Astrocyte of the spinal cord (primary cell): Measurements from ENCODE around the gene QRICH1.

ENCODE experiments used
- DNase-seq: peaks from one replicate; pipeline ENCODE4 v3.0.0; 2011; ENCODE audit warnings: low read depth, low spot score
- H3K4me3 ChIP-seq: 2 replicates; pipeline ENCODE4 v1.5.1; 2011; ENCODE audit warnings: low read depth, mild to moderate bottlenecking, low read length, moderate library complexity
- in situ Hi-C: cut with HindIII; loops from 2 replicates; pipeline ENCODE4 v1.10.0; 2017; ENCODE audit warnings: low sequenced_read_pairs
- TF ChIP-seq, protein P1 (sequence below): IDR thresholded peaks from 2 replicates; pipeline ENCODE4 v1.5.1; 2012; ENCODE audit warnings: low read depth, mild to moderate bottlenecking, low read length, inconsistent platforms

QRICH1 gene

DNA sequence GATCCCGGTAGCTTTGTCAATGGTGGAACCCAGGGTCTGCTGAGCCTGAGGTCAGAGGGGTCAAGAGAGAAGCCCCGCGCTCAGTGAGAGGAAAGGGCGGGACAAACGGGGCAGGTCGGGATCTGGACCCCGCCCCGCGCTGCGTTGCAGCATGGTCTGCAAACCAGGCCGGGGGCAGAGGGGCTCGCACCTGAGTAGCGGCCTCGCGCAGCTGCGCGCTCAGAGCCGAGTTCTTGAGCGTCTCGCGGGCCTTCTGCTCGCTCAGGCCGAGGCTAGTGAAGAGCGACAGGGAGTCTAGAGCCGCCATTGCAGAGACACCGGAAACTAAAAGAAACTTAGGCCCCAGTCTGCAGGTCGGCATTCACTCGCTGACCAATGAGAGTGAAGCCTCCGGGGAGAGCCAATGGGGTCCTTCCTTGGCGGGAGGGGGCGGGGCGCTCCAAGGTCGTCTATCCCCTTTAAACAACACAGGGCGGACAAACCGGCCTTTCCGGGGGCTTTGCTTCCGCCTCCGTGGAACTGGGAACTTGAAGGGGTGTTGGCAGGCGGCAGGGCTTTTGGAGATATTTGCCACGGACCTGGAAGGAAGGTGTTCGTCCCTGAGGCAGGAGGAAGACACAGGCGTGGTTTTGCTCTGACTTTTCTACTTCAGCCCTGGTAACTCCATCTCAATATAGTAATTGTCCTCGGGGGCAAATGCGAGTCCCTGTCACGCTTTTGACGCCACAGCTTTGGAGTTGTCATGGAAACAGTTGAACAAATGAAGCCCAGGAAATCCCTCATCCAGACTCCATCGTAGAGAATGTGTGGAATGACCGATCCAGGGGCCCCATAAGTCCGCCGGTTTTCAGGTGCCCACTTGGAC lies 10.8 kb upstream of the QRICH1 start, which contains the start of gene QARS1:
Gene QARS1, minus strand, starts transcription at position 331 of the 865 bp plus-strand sequence. Its CDS starts 24 bp downstream, at position 307.
- in situ Hi-C loops: no loop called here
- peak within 1 kb of the TSS; percentile 92 for H3K4me3 ChIP-seq
- DNase-seq: peak; percentile 93
- TF ChIP-seq, protein P1, sequence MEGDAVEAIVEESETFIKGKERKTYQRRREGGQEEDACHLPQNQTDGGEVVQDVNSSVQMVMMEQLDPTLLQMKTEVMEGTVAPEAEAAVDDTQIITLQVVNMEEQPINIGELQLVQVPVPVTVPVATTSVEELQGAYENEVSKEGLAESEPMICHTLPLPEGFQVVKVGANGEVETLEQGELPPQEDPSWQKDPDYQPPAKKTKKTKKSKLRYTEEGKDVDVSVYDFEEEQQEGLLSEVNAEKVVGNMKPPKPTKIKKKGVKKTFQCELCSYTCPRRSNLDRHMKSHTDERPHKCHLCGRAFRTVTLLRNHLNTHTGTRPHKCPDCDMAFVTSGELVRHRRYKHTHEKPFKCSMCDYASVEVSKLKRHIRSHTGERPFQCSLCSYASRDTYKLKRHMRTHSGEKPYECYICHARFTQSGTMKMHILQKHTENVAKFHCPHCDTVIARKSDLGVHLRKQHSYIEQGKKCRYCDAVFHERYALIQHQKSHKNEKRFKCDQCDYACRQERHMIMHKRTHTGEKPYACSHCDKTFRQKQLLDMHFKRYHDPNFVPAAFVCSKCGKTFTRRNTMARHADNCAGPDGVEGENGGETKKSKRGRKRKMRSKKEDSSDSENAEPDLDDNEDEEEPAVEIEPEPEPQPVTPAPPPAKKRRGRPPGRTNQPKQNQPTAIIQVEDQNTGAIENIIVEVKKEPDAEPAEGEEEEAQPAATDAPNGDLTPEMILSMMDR: no peak

DNA sequence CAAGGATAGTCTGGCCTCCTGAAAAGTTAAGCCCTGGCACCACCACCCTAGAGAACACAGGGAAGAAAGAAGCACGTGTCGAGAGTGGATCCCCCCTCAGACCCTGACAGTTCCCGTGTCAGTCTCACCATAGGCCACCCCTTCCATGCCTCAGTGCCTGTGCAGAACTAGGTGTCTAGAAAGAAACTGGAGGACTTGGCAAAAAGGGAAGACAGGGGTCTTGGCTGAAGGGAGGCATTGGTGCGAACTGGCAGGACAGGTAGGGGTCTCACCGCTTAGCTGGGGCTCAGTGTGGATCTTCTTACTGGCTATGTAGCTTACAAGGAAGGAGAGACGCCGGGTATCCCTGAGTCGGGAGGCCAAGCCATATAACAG lies 10.2 kb upstream of the QRICH1 start:
- TF ChIP-seq, protein P1: no peak
- peak overlapping the region; percentile 92 for H3K4me3 ChIP-seq
- in situ Hi-C loops: no loop called here

DNA sequence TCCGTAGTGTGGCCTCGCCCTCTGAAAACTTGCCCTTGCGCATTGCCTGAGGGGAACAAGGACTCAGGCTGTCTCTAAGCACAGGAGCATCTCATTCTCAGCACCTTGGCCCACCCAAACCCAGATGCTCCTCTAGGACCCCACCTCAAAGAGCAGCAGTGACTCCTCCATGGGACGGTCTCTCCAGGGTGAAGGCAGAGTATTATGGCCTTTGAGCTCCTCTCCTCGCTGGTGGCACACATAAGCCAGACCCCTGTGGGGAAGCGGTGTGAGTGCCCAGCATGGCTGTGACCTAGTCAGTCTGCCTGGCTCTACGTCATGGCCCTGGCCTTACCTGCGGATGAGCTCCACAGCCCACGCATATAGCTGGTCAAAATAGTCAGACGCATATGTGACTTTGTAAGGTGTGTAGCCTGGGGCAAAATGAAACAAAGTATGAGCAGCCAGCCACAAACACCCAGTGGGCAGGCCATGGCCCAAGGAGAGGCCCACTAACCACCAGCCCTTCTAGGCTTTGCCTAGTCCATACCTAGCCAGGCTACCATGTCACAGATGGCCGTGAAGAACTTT lies 6.3 kb upstream of the QRICH1 start:
- no peak for DNase-seq
- H3K4me3 ChIP-seq: no peak overlapping the region
- in situ Hi-C loops: no loop called here
- TF ChIP-seq, protein P1: no peak

More for the DNA sequence above, 10.2 kb upstream of the QRICH1 start:
- no peak for DNase-seq

DNA sequence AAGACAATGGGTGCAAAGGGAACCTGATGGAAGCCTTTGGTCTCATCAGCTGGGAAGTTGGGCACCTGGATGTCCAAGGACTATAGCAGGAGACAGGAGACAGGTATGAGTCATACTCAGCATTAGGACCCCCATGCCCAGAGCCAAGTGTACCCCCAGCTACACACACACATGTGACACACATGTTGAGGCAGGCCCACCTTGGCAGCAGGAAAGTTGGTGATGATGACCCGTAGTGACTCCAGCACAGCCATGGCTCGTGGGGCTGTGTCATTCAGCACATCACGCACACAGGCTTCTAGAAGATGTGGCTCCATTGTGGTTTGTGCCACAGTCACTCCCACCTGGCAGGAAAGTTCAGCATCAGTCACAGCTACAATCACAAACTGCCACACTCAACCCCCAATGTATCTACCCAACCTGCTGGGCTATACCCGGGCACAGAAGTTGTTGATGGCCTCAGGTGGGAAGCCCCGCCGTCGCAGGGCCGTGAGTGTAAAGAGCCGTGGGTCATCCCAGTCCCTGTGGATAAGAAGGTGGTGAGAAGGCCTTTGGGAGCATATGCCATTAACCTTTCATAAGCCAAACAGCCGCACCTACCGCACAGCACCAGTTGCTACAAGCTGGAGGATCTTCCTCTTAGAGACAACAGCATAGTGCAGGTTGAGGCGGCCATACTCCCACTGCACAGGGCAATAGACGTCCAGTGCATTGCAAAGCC lies 5.2 kb upstream of the QRICH1 start:
- no peak overlapping the region for H3K4me3 ChIP-seq
- in situ Hi-C loops: no loop called here
- no peak for DNase-seq
- TF ChIP-seq, protein P1: no peak

DNA sequence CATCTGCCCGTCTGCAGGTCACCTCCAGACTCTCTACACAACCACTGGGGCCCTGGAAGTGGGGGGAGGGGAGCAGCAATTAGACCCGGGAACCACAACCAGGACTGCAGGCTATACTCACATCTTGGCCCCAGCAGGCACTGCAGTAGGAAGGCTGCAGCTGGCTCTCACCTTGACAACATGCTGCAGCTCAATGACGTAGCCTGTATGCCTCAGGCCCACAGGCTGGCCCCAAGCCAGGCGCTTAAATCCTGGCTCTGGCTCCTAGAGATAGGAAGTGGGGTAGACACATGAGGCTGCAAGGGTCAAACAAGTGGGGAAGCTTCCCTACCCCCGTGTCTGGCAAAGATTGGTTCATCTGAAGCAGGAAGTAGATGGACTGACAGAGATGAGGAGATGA lies 4.6 kb upstream of the QRICH1 start:
- no peak overlapping the region for H3K4me3 ChIP-seq
- TF ChIP-seq, protein P1: no peak

More for the DNA sequence above, 4.6 kb upstream of the QRICH1 start:
- in situ Hi-C loops: no loop called here
- no peak for DNase-seq
